HepG2 (cell line): ENCODE results near the gene TPI1. TPM values are rescaled to one million over a fixed set of nuclear protein-coding genes. Genes with fewer than 3 reads are reported as not detected.
A peak's percentile ranks its signal among the peaks of the same experiment; 100 is the strongest.

Experiments used
- CAMTA2 ChIP-seq: sonication (generic); formaldehyde crosslinking; IDR thresholded peaks from 2 replicates; pipeline ENCODE4 v1.4.0; 2020; ENCODE audit warnings: mild to moderate bottlenecking, missing genetic modification reagents, borderline replicate concordance
- DBP ChIP-seq: sonication (generic); formaldehyde crosslinking; IDR thresholded peaks from 2 replicates; pipeline ENCODE4 v1.4.0; 2020; ENCODE audit warnings: missing genetic modification reagents; ENCODE audit errors: not compliant biosample characterization
- DR1 ChIP-seq: sonication (generic); formaldehyde crosslinking; IDR thresholded peaks from 2 replicates; pipeline ENCODE4 v1.8.0; 2021; ENCODE audit warnings: mild to moderate bottlenecking, missing genetic modification reagents, inconsistent platforms
- HBP1 ChIP-seq: IDR thresholded peaks from 2 replicates; pipeline ENCODE4 v1.6.1; 2016; ENCODE audit warnings: low read depth, control low read depth
- HMG20A ChIP-seq: IDR thresholded peaks from 2 replicates; pipeline ENCODE4 v1.6.1; 2016; ENCODE audit warnings: borderline replicate concordance
- LBX2 ChIP-seq: sonication (generic); formaldehyde crosslinking; IDR thresholded peaks from 2 replicates; pipeline ENCODE4 v1.5.0; 2020; ENCODE audit warnings: missing genetic modification reagents, mild to moderate bottlenecking, borderline replicate concordance
- PCBP2 ChIP-seq: fragments of 200-400 bp; formaldehyde crosslinking; optimal IDR thresholded peaks from 2 replicates; pipeline ENCODE3; 2018; ENCODE audit warnings: low read length, low read depth; ENCODE audit not compliant: poor library complexity, severe bottlenecking
- RXRB ChIP-seq: IDR thresholded peaks from 2 replicates; pipeline ENCODE4 v1.6.1; 2016; ENCODE audit warnings: borderline replicate concordance, missing genetic modification reagents, missing compliant biosample characterization
- SCMH1 ChIP-seq: sonication (generic); formaldehyde crosslinking; IDR thresholded peaks from 2 replicates; pipeline ENCODE4 v1.9.0; 2021; ENCODE audit warnings: missing genetic modification reagents, mild to moderate bottlenecking, borderline replicate concordance
- SMARCE1 ChIP-seq: fragments of 450-650 bp; IDR thresholded peaks from 2 replicates; pipeline ENCODE4 v1.6.1; 2017; ENCODE audit warnings: borderline replicate concordance
- SPEN ChIP-seq: sonication (generic); formaldehyde crosslinking; IDR thresholded peaks from 2 replicates; pipeline ENCODE4 v1.5.1; 2020; ENCODE audit warnings: low read depth, mild to moderate bottlenecking, missing genetic modification reagents
- TFE3 ChIP-seq: IDR thresholded peaks from 2 replicates; pipeline ENCODE4 v1.6.1; 2016
- THAP8 ChIP-seq: sonication (generic); formaldehyde crosslinking; IDR thresholded peaks from 2 replicates; pipeline ENCODE4 v1.5.1; 2020; ENCODE audit warnings: missing genetic modification reagents, mild to moderate bottlenecking, borderline replicate concordance
- ZBTB3 ChIP-seq: sonication (generic); formaldehyde crosslinking; IDR thresholded peaks from 2 replicates; pipeline ENCODE4 v1.4.0; 2020; ENCODE audit warnings: low read depth, mild to moderate bottlenecking, moderate library complexity, missing genetic modification reagents, borderline replicate concordance
- ZFP62 ChIP-seq: sonication (generic); formaldehyde crosslinking; IDR thresholded peaks from 2 replicates; pipeline ENCODE4 v1.4.0; 2020; ENCODE audit warnings: missing genetic modification reagents
- ZNF512B ChIP-seq: sonication (generic); formaldehyde crosslinking; IDR thresholded peaks from 2 replicates; pipeline ENCODE4 v1.5.1; 2020; ENCODE audit warnings: missing genetic modification reagents, mild to moderate bottlenecking, borderline replicate concordance
- ZNF639 ChIP-seq: conservative IDR thresholded peaks from 2 replicates; pipeline ENCODE4 v1.6.1; 2018; ENCODE audit warnings: missing genetic modification reagents
- polyA plus RNA-seq, 8 experiments: library from polyadenylated mRNA; depleted of rRNA in 3 of 8; stranded (reverse) in 7 of 8; unstranded in 1 of 8; fragments of >200 nt; fragmentation: Illumina TruSeq in 4 of 8; extraction: Trizol in 4 of 8; gene quantifications; 2 replicates each; pipeline versions ENCODE4 v1.2.1 to v1.2.3, GENCODE V29; 2011 to 2016; ENCODE audit warnings: low read depth in 4 of 8, missing spikeins in 1 of 8, mixed read lengths in 1 of 8; ENCODE audit not compliant: insufficient read depth in 1 of 8
- total RNA-seq, 5 experiments: library from RNA; depleted of rRNA; stranded (reverse); fragments of >200 nt; fragmentation: Illumina TruSeq; extraction: Trizol; gene quantifications; 2 replicates each; pipeline ENCODE4 v1.2.3, GENCODE V29; 2016; ENCODE audit warnings: low read depth in 1 of 5

Gene TPI1
- total and polyA plus RNA-seq, 2 of the 13 experiments (the other 11 are each of a cell fraction or from before 2014, with no cell fraction given) = 945 to 2,535 TPM

GRCh38 chr12:6872073-6873048 lies 5.0 kb downstream of the TPI1 start (continued):
- no peak for TF ChIP-seq ZNF512B
- TF ChIP-seq SCMH1 (CRISPR knock-in tag) = no peak
- no peak for TF ChIP-seq CAMTA2 (CRISPR knock-in tag)
- peak; percentile 51; the same call in 1 of the 2 replicates for TF ChIP-seq TFE3
- no peak; the same call in 1 of the 2 replicates for TF ChIP-seq THAP8 (CRISPR knock-in tag)
- TF ChIP-seq RXRB = 0 out of 2 replicates have a peak, but pooled peaks have one; percentile 19
- TF ChIP-seq LBX2 (CRISPR knock-in tag) = no peak
- TF ChIP-seq SPEN = peak; percentile 43; the same call in 1 of the 2 replicates
- no peak; the same call in none of the 2 replicates for TF ChIP-seq DR1 (CRISPR knock-in tag)
- no peak for TF ChIP-seq ZBTB3 (CRISPR knock-in tag)
- no peak for TF ChIP-seq HMG20A (CRISPR knock-in tag)
- peak; percentile 77 for TF ChIP-seq DBP
- TF ChIP-seq PCBP2 = no peak
- 0 out of 2 replicates have a peak, but pooled peaks have one; percentile 24 for TF ChIP-seq ZFP62 (CRISPR knock-in tag)
- no peak for TF ChIP-seq HBP1 (CRISPR knock-in tag)
- 0 out of 2 replicates have a peak, but pooled peaks have one; percentile 44 for TF ChIP-seq ZNF639
- TF ChIP-seq SMARCE1 = no peak
